ENCODE data around the gene CD160.

DNA sequence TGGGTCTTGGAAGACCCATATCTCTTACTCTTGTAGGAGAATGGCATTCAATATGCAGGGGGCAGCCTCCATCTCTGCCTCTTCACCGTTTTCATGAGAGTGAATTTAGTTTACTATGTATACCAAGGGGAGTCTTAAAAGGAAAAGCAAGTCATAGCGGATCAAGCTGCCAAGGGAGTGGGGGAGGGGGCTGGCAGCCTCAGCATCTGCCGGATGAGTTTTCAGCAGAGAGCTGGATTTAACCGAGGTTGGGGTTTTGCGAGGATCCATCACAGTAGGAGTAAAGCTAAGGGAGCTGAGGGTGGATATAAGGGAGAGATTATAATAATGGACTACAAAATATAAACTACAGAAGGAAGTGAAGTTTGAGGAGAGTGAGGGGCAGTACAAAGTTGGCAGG is 9.9 kb downstream of the CD160 start:
- TF ChIP-seq, protein P1, sequence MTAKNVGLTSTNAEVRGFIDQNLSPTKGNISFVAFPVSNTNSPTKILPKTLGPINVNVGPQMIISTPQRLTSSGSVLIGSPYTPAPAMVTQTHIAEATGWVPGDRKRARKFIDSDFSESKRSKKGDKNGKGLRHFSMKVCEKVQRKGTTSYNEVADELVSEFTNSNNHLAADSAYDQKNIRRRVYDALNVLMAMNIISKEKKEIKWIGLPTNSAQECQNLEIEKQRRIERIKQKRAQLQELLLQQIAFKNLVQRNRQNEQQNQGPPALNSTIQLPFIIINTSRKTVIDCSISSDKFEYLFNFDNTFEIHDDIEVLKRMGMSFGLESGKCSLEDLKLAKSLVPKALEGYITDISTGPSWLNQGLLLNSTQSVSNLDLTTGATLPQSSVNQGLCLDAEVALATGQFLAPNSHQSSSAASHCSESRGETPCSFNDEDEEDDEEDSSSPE (CRISPR knock-in tag; IDR thresholded peaks at IDR 0.05) = no peak
- TF ChIP-seq MYC (CRISPR knock-in tag; IDR thresholded peaks at IDR 0.05; ENCODE audit: borderline replicate concordance) (no peak), CHD2 (IDR thresholded peaks at IDR 0.05; ENCODE audit: low read depth, low read length) (no peak), ZNF33B (CRISPR knock-in tag; IDR thresholded peaks at IDR 0.05) (no peak), ZNF446 (CRISPR knock-in tag; IDR thresholded peaks at IDR 0.05) (no peak), CEBPG (CRISPR knock-in tag; IDR thresholded peaks at IDR 0.05) (no peak), FOXA1 (IDR thresholded peaks at IDR 0.05) (no peak), FOXA1 (CRISPR knock-in tag; IDR thresholded peaks at IDR 0.05) (no peak), SMAD9 (CRISPR knock-in tag; IDR thresholded peaks at IDR 0.05) (no peak)
- TF ChIP-seq, protein P2, sequence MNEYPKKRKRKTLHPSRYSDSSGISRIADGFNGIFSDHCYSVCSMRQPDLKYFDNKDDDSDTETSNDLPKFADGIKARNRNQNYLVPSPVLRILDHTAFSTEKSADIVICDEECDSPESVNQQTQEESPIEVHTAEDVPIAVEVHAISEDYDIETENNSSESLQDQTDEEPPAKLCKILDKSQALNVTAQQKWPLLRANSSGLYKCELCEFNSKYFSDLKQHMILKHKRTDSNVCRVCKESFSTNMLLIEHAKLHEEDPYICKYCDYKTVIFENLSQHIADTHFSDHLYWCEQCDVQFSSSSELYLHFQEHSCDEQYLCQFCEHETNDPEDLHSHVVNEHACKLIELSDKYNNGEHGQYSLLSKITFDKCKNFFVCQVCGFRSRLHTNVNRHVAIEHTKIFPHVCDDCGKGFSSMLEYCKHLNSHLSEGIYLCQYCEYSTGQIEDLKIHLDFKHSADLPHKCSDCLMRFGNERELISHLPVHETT (CRISPR knock-in tag; conservative IDR thresholded peaks at IDR 0.05) = no peak
- TF ChIP-seq, protein P3, sequence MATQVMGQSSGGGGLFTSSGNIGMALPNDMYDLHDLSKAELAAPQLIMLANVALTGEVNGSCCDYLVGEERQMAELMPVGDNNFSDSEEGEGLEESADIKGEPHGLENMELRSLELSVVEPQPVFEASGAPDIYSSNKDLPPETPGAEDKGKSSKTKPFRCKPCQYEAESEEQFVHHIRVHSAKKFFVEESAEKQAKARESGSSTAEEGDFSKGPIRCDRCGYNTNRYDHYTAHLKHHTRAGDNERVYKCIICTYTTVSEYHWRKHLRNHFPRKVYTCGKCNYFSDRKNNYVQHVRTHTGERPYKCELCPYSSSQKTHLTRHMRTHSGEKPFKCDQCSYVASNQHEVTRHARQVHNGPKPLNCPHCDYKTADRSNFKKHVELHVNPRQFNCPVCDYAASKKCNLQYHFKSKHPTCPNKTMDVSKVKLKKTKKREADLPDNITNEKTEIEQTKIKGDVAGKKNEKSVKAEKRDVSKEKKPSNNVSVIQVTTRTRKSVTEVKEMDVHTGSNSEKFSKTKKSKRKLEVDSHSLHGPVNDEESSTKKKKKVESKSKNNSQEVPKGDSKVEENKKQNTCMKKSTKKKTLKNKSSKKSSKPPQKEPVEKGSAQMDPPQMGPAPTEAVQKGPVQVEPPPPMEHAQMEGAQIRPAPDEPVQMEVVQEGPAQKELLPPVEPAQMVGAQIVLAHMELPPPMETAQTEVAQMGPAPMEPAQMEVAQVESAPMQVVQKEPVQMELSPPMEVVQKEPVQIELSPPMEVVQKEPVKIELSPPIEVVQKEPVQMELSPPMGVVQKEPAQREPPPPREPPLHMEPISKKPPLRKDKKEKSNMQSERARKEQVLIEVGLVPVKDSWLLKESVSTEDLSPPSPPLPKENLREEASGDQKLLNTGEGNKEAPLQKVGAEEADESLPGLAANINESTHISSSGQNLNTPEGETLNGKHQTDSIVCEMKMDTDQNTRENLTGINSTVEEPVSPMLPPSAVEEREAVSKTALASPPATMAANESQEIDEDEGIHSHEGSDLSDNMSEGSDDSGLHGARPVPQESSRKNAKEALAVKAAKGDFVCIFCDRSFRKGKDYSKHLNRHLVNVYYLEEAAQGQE (IDR thresholded peaks at IDR 0.05; ENCODE audit: borderline replicate concordance in 1 of 2, low read depth in 1 of 2, low read length in 2 of 2) = no peak
- TF ChIP-seq, protein P4, sequence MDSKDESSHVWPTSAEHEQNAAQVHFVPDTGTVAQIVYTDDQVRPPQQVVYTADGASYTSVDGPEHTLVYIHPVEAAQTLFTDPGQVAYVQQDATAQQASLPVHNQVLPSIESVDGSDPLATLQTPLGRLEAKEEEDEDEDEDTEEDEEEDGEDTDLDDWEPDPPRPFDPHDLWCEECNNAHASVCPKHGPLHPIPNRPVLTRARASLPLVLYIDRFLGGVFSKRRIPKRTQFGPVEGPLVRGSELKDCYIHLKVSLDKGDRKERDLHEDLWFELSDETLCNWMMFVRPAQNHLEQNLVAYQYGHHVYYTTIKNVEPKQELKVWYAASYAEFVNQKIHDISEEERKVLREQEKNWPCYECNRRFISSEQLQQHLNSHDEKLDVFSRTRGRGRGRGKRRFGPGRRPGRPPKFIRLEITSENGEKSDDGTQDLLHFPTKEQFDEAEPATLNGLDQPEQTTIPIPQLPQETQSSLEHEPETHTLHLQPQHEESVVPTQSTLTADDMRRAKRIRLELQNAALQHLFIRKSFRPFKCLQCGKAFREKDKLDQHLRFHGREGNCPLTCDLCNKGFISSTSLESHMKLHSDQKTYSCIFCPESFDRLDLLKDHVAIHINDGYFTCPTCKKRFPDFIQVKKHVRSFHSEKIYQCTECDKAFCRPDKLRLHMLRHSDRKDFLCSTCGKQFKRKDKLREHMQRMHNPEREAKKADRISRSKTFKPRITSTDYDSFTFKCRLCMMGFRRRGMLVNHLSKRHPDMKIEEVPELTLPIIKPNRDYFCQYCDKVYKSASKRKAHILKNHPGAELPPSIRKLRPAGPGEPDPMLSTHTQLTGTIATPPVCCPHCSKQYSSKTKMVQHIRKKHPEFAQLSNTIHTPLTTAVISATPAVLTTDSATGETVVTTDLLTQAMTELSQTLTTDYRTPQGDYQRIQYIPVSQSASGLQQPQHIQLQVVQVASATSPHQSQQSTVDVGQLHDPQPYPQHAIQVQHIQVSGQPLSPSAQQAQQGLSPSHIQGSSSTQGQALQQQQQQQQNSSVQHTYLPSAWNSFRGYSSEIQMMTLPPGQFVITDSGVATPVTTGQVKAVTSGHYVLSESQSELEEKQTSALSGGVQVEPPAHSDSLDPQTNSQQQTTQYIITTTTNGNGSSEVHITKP (CRISPR knock-in tag; IDR thresholded peaks at IDR 0.05; ENCODE audit: low read depth) = no peak
- TF ChIP-seq, protein P5, sequence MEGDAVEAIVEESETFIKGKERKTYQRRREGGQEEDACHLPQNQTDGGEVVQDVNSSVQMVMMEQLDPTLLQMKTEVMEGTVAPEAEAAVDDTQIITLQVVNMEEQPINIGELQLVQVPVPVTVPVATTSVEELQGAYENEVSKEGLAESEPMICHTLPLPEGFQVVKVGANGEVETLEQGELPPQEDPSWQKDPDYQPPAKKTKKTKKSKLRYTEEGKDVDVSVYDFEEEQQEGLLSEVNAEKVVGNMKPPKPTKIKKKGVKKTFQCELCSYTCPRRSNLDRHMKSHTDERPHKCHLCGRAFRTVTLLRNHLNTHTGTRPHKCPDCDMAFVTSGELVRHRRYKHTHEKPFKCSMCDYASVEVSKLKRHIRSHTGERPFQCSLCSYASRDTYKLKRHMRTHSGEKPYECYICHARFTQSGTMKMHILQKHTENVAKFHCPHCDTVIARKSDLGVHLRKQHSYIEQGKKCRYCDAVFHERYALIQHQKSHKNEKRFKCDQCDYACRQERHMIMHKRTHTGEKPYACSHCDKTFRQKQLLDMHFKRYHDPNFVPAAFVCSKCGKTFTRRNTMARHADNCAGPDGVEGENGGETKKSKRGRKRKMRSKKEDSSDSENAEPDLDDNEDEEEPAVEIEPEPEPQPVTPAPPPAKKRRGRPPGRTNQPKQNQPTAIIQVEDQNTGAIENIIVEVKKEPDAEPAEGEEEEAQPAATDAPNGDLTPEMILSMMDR (CRISPR knock-in tag; IDR thresholded peaks at IDR 0.05) = no peak
